ENCODE data around the gene RBBP8. TPM values are rescaled to one million over a fixed set of nuclear protein-coding genes. Genes with fewer than 3 reads are reported as not detected.
A peak's percentile ranks its signal among the peaks of the same experiment; 100 is the strongest.

The RBBP8 gene
- total and polyA plus RNA-seq, 10 of the 15 experiments (the other 5 are each of a cell fraction or from before 2014, with no cell fraction given), result 46.2 to 82.3 (median 68.7) TPM

GRCh38 chr18:22977847-22978701 lies 44.9 kb downstream of the RBBP8 start (continued):
- no peak for TF ChIP-seq CHD1 (IDR thresholded peaks at IDR 0.05; ENCODE audit: low read depth, low read length)
- peak; percentile 49; the same call in 1 of the 2 replicates for TF ChIP-seq MTA2 (IDR thresholded peaks at IDR 0.05; ENCODE audit: low read depth)
- no peak for TF ChIP-seq SIN3A (IDR thresholded peaks at IDR 0.05; ENCODE audit: low read depth, low read length)
- TF ChIP-seq SMARCA5 (IDR thresholded peaks at IDR 0.05), result no peak
- TF ChIP-seq RELB (IDR thresholded peaks at IDR 0.05; ENCODE audit: low read depth), result peak; percentile 52; the same call in 1 of the 2 replicates
- TF ChIP-seq DPF2 (IDR thresholded peaks at IDR 0.05), result no peak
- TF ChIP-seq MYB (IDR thresholded peaks at IDR 0.05; ENCODE audit: borderline replicate concordance, low read depth, low read length), result no peak
- TF ChIP-seq SIX5 (IDR thresholded peaks at IDR 0.05; ENCODE audit: low read depth, low read length, severe bottlenecking), result no peak
- TF ChIP-seq MEF2B (IDR thresholded peaks at IDR 0.05; ENCODE audit: partially characterized antibody, poor library complexity, severe bottlenecking), result no peak
- no peak for TF ChIP-seq POLR2AphosphoS2 (IDR thresholded peaks at IDR 0.05; ENCODE audit: low read depth, low read length)
- no peak for TF ChIP-seq HDAC2 (IDR thresholded peaks at IDR 0.05)
- TF ChIP-seq, protein P1, sequence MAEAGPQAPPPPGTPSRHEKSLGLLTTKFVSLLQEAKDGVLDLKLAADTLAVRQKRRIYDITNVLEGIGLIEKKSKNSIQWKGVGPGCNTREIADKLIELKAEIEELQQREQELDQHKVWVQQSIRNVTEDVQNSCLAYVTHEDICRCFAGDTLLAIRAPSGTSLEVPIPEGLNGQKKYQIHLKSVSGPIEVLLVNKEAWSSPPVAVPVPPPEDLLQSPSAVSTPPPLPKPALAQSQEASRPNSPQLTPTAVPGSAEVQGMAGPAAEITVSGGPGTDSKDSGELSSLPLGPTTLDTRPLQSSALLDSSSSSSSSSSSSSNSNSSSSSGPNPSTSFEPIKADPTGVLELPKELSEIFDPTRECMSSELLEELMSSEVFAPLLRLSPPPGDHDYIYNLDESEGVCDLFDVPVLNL (IDR thresholded peaks at IDR 0.05; ENCODE audit: low read depth, low read length), result no peak
- TF ChIP-seq TBL1XR1 (IDR thresholded peaks at IDR 0.05; ENCODE audit: low read depth, low read length), result no peak
- TF ChIP-seq, protein P2, sequence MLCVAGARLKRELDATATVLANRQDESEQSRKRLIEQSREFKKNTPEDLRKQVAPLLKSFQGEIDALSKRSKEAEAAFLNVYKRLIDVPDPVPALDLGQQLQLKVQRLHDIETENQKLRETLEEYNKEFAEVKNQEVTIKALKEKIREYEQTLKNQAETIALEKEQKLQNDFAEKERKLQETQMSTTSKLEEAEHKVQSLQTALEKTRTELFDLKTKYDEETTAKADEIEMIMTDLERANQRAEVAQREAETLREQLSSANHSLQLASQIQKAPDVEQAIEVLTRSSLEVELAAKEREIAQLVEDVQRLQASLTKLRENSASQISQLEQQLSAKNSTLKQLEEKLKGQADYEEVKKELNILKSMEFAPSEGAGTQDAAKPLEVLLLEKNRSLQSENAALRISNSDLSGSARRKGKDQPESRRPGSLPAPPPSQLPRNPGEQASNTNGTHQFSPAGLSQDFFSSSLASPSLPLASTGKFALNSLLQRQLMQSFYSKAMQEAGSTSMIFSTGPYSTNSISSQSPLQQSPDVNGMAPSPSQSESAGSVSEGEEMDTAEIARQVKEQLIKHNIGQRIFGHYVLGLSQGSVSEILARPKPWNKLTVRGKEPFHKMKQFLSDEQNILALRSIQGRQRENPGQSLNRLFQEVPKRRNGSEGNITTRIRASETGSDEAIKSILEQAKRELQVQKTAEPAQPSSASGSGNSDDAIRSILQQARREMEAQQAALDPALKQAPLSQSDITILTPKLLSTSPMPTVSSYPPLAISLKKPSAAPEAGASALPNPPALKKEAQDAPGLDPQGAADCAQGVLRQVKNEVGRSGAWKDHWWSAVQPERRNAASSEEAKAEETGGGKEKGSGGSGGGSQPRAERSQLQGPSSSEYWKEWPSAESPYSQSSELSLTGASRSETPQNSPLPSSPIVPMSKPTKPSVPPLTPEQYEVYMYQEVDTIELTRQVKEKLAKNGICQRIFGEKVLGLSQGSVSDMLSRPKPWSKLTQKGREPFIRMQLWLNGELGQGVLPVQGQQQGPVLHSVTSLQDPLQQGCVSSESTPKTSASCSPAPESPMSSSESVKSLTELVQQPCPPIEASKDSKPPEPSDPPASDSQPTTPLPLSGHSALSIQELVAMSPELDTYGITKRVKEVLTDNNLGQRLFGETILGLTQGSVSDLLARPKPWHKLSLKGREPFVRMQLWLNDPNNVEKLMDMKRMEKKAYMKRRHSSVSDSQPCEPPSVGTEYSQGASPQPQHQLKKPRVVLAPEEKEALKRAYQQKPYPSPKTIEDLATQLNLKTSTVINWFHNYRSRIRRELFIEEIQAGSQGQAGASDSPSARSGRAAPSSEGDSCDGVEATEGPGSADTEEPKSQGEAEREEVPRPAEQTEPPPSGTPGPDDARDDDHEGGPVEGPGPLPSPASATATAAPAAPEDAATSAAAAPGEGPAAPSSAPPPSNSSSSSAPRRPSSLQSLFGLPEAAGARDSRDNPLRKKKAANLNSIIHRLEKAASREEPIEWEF (IDR thresholded peaks at IDR 0.05; ENCODE audit: insufficient replicate concordance, low read depth, low read length), result peak; percentile 12
- peak; percentile 24; the same call in 1 of the 2 replicates for TF ChIP-seq NBN (IDR thresholded peaks at IDR 0.05)
- no peak for TF ChIP-seq NRF1 (conservative IDR thresholded peaks at IDR 0.05; ENCODE audit: low read depth, low read length)
- TF ChIP-seq PAX5 (IDR thresholded peaks at IDR 0.05; ENCODE audit: borderline replicate concordance, low read depth, low read length), result no peak
- no peak for TF ChIP-seq HDAC6 (IDR thresholded peaks at IDR 0.05; ENCODE audit: unreplicated experiment)
- TF ChIP-seq JUNB (IDR thresholded peaks at IDR 0.05), result peak; percentile 81
- no peak for TF ChIP-seq SPI1 (IDR thresholded peaks at IDR 0.05; ENCODE audit: borderline replicate concordance, insufficient read depth, low read depth, low read length)
- peak; percentile 72; the same call in 1 of the 2 replicates for TF ChIP-seq ATF2 (IDR thresholded peaks at IDR 0.05; ENCODE audit: low read length)
- TF ChIP-seq ZBED1 (IDR thresholded peaks at IDR 0.05; ENCODE audit: borderline replicate concordance), result no peak
